Fibroblast of mammary gland (primary cell): ENCODE measurements around the gene ELP1.
"Not testable (repeated sequence)": the region's sequence is repeated elsewhere in the genome, so short reads cannot be mapped to it uniquely, and the experiment has no call there.

Experiments
- DNase-seq: peaks from one replicate; pipeline ENCODE4 v3.0.0-alpha.2; 2010; ENCODE audit warnings: low read depth
- H3K4me3 ChIP-seq: 2 replicates; pipeline ENCODE4 v1.5.1; 2011; ENCODE audit warnings: low read depth, mild to moderate bottlenecking, low read length, moderate library complexity; ENCODE audit not compliant: control insufficient read depth
- TF ChIP-seq, protein P1 (sequence below): conservative IDR thresholded peaks from 2 replicates; pipeline ENCODE4 v1.5.1; 2011; ENCODE audit warnings: low read depth, low read length, inconsistent platforms; ENCODE audit not compliant: control insufficient read depth, insufficient read depth

The ELP1 gene

GRCh38 chr9:108842610-108843295, 91.2 kb downstream of the ELP1 start:
- no peak for DNase-seq
- TF ChIP-seq, protein P1, sequence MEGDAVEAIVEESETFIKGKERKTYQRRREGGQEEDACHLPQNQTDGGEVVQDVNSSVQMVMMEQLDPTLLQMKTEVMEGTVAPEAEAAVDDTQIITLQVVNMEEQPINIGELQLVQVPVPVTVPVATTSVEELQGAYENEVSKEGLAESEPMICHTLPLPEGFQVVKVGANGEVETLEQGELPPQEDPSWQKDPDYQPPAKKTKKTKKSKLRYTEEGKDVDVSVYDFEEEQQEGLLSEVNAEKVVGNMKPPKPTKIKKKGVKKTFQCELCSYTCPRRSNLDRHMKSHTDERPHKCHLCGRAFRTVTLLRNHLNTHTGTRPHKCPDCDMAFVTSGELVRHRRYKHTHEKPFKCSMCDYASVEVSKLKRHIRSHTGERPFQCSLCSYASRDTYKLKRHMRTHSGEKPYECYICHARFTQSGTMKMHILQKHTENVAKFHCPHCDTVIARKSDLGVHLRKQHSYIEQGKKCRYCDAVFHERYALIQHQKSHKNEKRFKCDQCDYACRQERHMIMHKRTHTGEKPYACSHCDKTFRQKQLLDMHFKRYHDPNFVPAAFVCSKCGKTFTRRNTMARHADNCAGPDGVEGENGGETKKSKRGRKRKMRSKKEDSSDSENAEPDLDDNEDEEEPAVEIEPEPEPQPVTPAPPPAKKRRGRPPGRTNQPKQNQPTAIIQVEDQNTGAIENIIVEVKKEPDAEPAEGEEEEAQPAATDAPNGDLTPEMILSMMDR: no peak
- no peak overlapping the region for H3K4me3 ChIP-seq

DNA sequence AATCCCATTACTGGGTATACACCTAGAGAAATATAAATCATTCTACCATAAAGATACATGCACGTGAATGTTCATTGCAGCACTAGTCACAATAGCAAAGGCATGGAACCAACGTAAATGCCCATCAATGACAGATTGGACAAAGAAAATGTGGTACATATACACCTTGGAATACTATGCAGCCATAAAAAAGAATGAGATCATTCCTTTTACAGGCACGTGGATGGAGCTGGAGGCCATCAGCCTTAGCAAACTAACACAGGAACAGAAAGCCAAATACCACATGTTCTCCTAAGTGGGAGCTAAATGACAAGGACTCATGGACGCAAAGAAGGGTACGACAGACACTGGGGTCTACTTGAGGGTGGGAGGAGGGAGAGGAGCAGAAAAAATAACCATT, 94.4 kb downstream of the ELP1 start:
- H3K4me3 ChIP-seq, DNase-seq: not testable (repeated sequence)

- peak; percentile 50 for DNase-seq
- TF ChIP-seq, protein P1: no peak
Observed at GRCh38 chr9:108838017-108838416, 95.9 kb downstream of the ELP1 start.

DNA sequence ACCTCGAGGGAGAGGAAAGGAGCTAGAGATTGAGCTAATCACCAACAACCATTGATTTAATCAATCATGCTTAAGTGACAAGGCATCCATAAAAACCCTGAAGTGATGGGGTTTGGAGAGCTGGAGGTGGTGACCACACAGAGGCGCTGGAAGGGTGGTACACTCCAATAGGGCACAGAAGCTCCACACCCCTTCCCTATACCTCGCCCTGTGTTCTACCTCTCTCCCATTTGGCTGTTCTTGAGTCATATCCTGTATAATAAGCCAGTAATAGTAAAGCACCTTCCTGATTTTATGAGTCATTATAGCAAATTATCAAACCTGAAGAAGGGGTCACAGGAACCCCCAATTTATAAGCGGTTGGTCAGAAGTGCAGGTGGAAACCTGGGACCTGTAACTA, 96.4 kb downstream of the ELP1 start:
- no peak for DNase-seq
- no peak overlapping the region for H3K4me3 ChIP-seq

More at GRCh38 chr9:108838017-108838416, 95.9 kb downstream of the ELP1 start:
- H3K4me3 ChIP-seq: no peak overlapping the region

DNA sequence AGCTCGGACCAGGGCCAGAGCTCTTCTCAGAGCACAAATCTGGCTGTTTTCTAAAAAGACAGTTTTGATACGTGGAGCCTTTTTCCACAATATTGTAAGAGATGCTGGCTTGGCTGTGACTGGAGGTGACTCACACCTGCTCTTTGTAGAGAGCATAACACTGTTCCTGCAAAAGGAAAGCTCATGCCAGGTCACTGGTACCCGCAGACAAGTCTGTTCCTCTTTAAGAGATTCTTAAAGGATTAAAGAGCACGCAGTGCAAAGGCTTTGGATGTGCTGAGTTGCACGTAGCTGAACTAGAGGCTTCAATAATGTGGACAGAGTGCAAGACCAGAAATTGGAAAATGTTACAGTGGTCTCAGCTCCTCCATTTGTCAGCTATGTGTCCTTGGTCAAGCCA, 97.1 kb downstream of the ELP1 start:
- no peak overlapping the region for H3K4me3 ChIP-seq
- TF ChIP-seq, protein P1: no peak
- DNase-seq: peak; percentile 24

More for the DNA sequence above, 96.4 kb downstream of the ELP1 start:
- TF ChIP-seq, protein P1: no peak

GRCh38 chr9:108836319-108836718, 97.6 kb downstream of the ELP1 start:
- H3K4me3 ChIP-seq: no peak overlapping the region
- no peak for DNase-seq
- TF ChIP-seq, protein P1: no peak

GRCh38 chr9:108835831-108836230, 98.1 kb downstream of the ELP1 start:
- no peak overlapping the region for H3K4me3 ChIP-seq
- TF ChIP-seq, protein P1: no peak
- no peak for DNase-seq
